Activated CD4-positive, alpha-beta T cell treated with anti-CD3 and anti-CD28 coated beads for 4 hours (primary cell): ENCODE results near the gene AMN1.
"Not testable (repeated sequence)": the region's sequence is repeated elsewhere in the genome, so short reads cannot be mapped to it uniquely, and the experiment has no call there.

Source experiments
- DNase-seq, 2 donors: peaks; one replicate each; pipeline ENCODE4 v3.0.0-alpha.2; 2020

AMN1 gene

GRCh38 chr12:31672521-31672920, 56.3 kb downstream of the AMN1 start:
- DNase-seq = no peak

- DNase-seq = not testable (repeated sequence)
Measured at GRCh38 chr12:31669582-31669981, 59.2 kb downstream of the AMN1 start.

- no peak for DNase-seq
Measured at GRCh38 chr12:31669020-31669419, 59.8 kb downstream of the AMN1 start.

- DNase-seq = no peak
Measured at GRCh38 chr12:31664038-31664437, 64.8 kb downstream of the AMN1 start.

GRCh38 chr12:31663576-31663975, 65.2 kb downstream of the AMN1 start:
- DNase-seq = no peak

- no peak for DNase-seq
Measured at GRCh38 chr12:31662176-31662849, 66.5 kb downstream of the AMN1 start.

- peak; percentile 89 to 90 for DNase-seq
Measured at GRCh38 chr12:31659087-31659942, 69.5 kb downstream of the AMN1 start, which contains the start of gene ETFBKMT. ETFBKMT (plus strand) TSS chr12:31659688; CDS start chr12:31661954, 2,266 bp downstream.

GRCh38 chr12:31658471-31659086, 70.2 kb downstream of the AMN1 start:
- DNase-seq = no peak

DNA sequence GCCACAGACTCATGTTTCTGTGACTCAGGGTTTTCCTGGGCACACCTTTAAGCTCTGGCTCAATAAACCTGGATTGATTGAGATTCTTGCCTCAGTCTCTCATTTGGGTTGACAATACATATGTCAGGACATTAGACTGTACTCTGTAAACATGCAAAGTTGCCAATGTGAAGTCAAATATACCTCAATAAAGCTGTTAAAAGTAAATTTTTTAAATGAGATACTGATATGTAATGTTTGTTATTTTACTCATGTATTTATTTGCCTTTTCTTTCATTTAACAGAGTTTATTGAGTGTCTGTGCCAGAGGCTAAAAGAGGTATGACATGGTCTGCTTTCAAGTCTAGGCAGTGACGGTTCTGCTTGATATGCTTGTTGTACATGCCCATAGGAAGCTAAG, 73.0 kb downstream of the AMN1 start:
- no peak for DNase-seq

DNA sequence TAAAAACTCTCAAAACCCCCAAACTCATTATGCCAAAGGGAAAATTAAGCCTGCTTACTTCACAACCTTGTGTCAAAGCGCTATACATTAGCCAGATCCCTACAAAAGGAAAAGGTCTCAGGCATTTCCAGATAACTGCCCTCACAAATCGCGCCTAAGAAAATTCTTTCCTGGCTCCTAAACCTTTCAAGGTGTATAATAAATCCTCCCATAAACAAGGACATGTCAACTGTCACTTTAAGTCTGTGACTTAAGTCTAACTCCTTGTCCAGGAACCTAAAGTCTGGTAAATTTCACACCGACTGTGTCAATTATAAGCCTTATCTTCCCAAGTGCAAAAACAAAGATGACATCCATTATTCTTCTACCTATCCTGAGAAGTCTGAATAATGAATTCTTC, 73.6 kb downstream of the AMN1 start:
- DNase-seq = no peak

DNA sequence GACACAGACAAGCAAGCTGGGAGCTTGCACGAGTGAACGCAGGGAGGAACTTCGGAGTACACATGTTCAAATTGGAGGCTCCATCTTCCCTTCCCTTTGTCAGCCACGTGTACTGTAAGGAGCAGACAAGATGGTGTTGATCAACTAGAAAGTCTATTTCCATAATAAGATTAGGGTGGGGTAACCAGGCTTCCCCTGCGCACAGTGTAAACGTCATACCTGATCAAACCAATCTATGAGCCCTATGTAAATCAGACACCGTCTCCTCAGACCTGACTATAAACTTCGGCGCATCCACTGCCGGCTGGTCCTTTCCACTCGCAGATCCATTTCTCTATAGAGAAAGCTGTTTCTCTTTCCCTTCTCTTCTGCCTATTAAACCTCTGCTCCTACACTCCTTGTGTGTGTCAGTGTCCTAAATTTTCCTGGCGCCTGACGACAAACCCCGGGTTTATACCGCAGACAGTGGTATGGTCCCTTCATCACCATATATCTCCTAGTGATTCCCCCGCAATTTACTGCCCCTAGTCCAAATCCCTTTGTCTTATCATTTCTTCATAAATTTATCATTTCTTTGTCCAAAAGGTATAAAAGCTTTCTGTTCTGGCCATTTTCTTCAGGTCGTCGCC, 76.8 kb downstream of the AMN1 start:
- no peak for DNase-seq

DNA sequence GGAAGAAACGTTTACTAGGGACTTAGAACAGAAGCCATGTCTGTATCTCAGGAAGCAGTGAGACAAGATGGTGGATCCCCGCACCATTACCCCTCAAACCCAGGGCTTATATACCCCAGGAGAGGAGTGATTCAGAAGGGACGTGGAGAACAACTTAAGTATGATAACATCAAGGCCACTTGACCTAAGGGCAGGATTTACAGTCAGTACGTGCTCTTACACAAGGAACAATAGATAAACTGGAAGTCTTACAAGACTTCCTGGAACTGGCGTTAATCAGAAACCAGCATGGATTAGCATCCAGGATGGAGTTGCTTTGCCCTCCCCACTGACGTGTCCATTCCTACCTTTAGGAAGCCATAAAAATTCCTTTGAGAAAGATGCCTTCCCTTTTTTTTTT, 77.9 kb downstream of the AMN1 start:
- DNase-seq = no peak

GRCh38 chr12:31647086-31647491, 81.7 kb downstream of the AMN1 start:
- no peak for DNase-seq

DNA sequence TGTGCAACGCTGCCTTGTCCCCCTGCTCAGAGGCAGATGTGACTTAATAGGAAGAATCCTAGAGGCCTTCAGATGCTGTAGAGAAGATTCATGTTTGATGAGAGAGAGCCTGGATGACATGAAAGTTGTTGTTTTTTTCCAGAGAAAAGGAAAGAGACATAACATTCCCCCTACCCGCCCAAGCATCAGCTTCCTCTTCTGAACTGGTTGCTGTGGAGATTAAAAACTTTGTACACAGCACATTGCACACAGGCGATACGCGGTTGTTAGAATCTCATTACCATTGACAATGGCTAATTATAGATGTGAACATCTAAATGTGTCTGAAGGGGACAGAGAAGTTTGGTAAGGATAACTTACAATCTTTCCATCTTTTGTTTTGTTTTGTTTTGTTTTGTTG, 82.9 kb downstream of the AMN1 start:
- DNase-seq = no peak

- DNase-seq = no peak
Measured at GRCh38 chr12:31644536-31644935, 84.3 kb downstream of the AMN1 start.

DNA sequence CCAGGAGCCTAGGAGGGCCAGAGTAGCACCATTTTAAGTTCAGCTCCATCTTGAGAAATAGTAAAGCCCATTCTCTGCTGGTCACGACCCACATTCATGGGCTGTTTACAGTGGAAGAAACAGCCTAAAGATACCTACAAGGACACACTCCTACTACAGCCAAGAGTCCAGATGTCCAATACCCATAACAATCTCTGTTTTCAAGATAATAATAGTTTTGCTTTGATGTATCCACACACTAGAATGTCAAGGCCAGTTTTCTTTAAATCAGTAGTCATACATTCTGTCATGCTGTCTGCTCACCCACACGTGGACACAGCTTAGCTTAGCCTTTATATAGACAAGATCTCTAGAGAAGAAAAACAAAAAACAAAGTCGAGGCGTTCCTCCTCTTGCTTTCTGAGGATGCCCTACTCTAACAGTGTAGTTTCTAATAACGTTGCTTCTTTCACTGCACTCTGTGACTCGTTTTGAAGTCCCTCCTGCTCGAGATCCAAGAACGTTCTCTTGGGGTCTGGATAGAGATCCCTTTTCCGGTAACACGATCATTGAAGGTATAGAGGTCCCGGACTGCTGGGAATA, 87.2 kb downstream of the AMN1 start:
- DNase-seq = no peak

GRCh38 chr12:31634620-31635019, 94.2 kb downstream of the AMN1 start:
- no peak for DNase-seq

GRCh38 chr12:31633464-31633863, 95.4 kb downstream of the AMN1 start:
- no peak for DNase-seq

DNA sequence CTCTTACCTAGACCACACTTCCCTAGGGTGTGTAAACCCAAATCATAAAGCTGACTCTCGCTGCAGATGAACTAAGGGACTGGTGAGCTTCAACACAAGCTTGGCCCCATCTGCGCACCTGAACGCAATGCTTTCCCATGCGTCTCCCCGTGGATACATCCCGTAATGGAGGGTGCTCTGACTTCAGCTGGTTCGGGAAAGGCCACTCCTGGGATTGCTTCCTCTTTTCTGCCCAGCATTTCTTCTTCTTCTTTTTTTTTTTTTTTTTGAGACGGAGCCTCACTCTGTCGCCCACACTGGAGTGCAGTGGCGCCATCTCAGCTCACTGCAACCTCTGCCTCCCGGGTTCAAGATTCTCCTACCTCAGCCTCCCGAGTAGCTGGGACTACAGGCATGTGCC, 97.0 kb downstream of the AMN1 start:
- no peak for DNase-seq

DNA sequence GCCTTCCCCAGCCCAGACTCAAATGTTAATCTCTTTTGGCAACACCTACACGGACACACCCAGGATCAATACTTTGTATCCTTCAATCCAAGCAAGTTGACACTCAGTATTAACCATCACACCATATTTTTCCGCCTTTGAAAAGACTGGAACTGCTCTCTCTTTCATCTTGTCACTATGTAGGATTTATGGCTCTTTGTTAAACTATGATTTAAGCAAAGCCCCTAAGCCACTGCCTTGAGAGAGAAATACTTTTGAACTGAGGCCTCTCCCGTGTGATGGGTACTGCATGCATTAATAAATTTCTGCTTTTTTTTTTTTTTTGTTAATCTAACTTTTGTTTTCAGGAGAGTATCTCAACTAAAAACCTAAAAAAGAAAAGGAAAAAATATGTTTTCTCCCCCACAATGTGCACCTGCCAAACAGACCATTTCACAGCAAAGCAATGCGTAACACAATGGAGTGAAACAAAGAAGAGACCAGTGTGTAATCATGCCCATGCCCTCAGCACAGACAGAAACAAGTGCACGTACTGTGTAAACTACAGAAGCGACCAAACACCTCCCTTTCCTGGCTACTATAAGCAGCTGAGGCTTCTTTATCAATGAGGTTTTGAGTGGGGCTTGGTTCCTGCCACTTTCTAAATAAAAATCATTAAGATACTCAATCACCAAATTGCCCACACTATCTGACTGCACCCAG, 97.6 kb downstream of the AMN1 start:
- DNase-seq = no peak

DNA sequence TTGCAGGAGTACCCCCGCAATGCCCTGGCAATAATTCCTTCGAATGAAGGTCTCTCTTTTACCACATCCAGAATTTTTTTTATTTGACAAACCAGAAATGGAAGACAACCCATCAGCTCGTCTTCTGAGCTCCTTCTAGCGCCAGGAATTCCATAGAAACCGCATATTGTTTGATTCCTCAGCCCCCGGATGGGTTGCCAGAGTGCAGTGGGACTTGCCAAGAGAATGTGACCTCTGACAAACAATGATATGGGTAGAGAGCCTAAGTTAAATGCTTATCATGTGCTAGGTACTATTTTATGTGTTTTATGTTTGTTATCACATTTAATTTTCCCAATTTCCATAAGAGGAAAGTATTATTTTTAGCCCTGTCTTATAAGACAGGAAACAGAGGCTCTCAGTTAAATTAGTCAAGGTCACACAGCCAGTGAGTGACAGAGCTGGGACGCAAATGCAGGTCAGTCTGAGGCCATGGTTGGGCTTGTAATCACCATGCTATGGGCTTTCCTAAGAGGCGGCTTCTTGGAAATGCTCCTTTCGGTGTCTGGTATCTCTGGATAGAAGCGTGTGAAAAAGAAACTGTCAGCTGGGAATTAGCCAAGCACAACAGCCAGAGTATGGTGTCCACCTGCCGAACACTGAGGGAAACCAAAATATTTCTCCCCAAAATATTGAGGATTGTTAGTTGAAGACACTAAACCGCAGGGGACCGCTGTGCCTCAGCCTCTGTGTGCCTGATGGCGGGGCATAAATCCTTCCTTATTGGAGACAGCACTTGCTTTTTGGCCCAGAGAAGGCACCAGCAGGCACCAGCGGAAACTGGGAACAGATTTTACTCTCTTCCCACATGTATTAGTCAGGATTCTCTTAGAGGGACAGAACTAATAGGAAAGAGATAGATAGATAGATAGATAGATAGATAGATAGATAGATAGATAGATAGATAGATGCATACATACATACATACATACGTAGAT, 98.8 kb downstream of the AMN1 start:
- no peak for DNase-seq
